PC-3 (cell line): ENCODE results near the gene ATP6V1G2. TPM values are rescaled to one million over a fixed set of nuclear protein-coding genes. Genes with fewer than 3 reads are reported as not detected.
A peak's percentile ranks its signal among the peaks of the same experiment; 100 is the strongest.

Source experiments
- ATAC-seq: fragments of 200-7000 bp; cut with Tn5 transposase; 2 replicates; pipeline ENCODE4 v1.9.1; 2020; ENCODE audit warnings: mild to moderate bottlenecking, moderate library complexity
- BruUV-seq: library from RNA; stranded (reverse); fragments of 400-500 nt; replicated peaks from 2 replicates; lab custom pipeline; 2021; lab: Mats Ljungman, UMichigan
- CTCF ChIA-PET: fragments of 300-600 bp; sonication (Branson Sonifier 250); formaldehyde crosslinking; loops from one replicate; lab custom pipeline; 2022; ENCODE audit warnings: antibody characterized with exemption; lab: Charles Lee
- POLR2A ChIA-PET: fragments of 300-600 bp; sonication (Branson Sonifier 250); formaldehyde crosslinking; loops from one replicate; lab custom pipeline; 2022; ENCODE audit warnings: antibody characterized with exemption; ENCODE audit not compliant: unreplicated experiment; lab: Charles Lee
- DNase-seq: peaks from one replicate; pipeline ENCODE4 v3.0.0-alpha.2; 2015
- H2AFZ ChIP-seq: fragments of 300-600 bp; sonication (generic); 2 replicates; pipeline ENCODE4 v1.6.0; 2016; ENCODE audit warnings: antibody characterized with exemption, low read length
- H3F3A ChIP-seq: fragments of 300-600 bp; sonication (generic); one replicate; pipeline ENCODE4 v1.6.0; 2017; ENCODE audit warnings: antibody characterized with exemption, low read length, control low read depth, mild to moderate bottlenecking; ENCODE audit not compliant: unreplicated experiment
- H3K27ac ChIP-seq: fragments of 300-600 bp; sonication (generic); 2 replicates; pipeline ENCODE4 v1.5.1; 2016; ENCODE audit warnings: mild to moderate bottlenecking, low read length
- H3K27me3 ChIP-seq: fragments of 300-600 bp; sonication (generic); 2 replicates; pipeline ENCODE4 v1.6.1; 2016; ENCODE audit warnings: low read length, mixed read lengths
- H3K36me3 ChIP-seq: fragments of 300-600 bp; sonication (generic); 2 replicates; pipeline ENCODE4 v1.6.1; 2016; ENCODE audit warnings: low read depth, mixed run types, low read length, mixed read lengths
- H3K4me1 ChIP-seq: fragments of 300-600 bp; sonication (generic); 2 replicates; pipeline ENCODE4 v1.5.1; 2016; ENCODE audit warnings: low read length; ENCODE audit not compliant: insufficient read depth
- H3K4me2 ChIP-seq: fragments of 300-600 bp; sonication (generic); 2 replicates; pipeline ENCODE4 v1.6.0; 2016; ENCODE audit warnings: low read length
- H3K4me3 ChIP-seq: fragments of 300-600 bp; sonication (generic); 2 replicates; pipeline ENCODE4 v1.5.1; 2016; ENCODE audit warnings: mild to moderate bottlenecking, low read length, mixed read lengths
- H3K79me2 ChIP-seq: fragments of 300-600 bp; sonication (generic); 2 replicates; pipeline ENCODE4 v1.6.1; 2017; ENCODE audit warnings: low read length, mixed read lengths
- H3K9ac ChIP-seq: fragments of 300-600 bp; sonication (generic); 2 replicates; pipeline ENCODE4 v1.6.0; 2016; ENCODE audit warnings: mild to moderate bottlenecking, low read length
- H3K9me2 ChIP-seq: fragments of 300-600 bp; sonication (generic); replicated peaks from 2 replicates; pipeline ENCODE4 v1.6.1; 2016; ENCODE audit warnings: mixed run types, low read length, mixed read lengths
- H3K9me3 ChIP-seq: fragments of 300-600 bp; sonication (generic); 2 replicates; pipeline ENCODE4 v1.6.1; 2016; ENCODE audit warnings: low read length, mixed read lengths
- H4K20me1 ChIP-seq: fragments of 300-600 bp; sonication (generic); 2 replicates; pipeline ENCODE4 v1.6.1; 2016; ENCODE audit warnings: low read length, mixed read lengths
- EZH2 ChIP-seq: fragments of 300-600 bp; sonication (generic); IDR thresholded peaks from one replicate; pipeline ENCODE4 v1.6.1; 2017; ENCODE audit warnings: antibody characterized with exemption, mild to moderate bottlenecking, low read length; ENCODE audit not compliant: unreplicated experiment
- EZH2phosphoT487 ChIP-seq: fragments of 300-600 bp; sonication (generic); IDR thresholded peaks from 2 replicates; pipeline ENCODE4 v1.6.1; 2018; ENCODE audit warnings: mild to moderate bottlenecking, antibody characterized with exemption, low read length, borderline replicate concordance
- intact Hi-C: fragments of 100-400 bp; cut with micrococcal nuclease; formaldehyde crosslinking; loops from 2 replicates; pipeline ENCODE4 v1.9.0; 2023
- total RNA-seq: library from RNA; depleted of rRNA; stranded (reverse); fragments of >200 nt; gene quantifications from 2 replicates; pipeline ENCODE4 v1.2.3, GENCODE V29; 2014
- TF ChIP-seq, protein P1 (sequence below): fragments of 300-600 bp; sonication (generic); conservative IDR thresholded peaks from 2 replicates; pipeline ENCODE4 v1.5.1; 2017; ENCODE audit warnings: antibody characterized with exemption, low read depth, mild to moderate bottlenecking, low read length

Gene ATP6V1G2
- total RNA-seq, 1 experiment from 2014 or later: 1.2 TPM

DNA sequence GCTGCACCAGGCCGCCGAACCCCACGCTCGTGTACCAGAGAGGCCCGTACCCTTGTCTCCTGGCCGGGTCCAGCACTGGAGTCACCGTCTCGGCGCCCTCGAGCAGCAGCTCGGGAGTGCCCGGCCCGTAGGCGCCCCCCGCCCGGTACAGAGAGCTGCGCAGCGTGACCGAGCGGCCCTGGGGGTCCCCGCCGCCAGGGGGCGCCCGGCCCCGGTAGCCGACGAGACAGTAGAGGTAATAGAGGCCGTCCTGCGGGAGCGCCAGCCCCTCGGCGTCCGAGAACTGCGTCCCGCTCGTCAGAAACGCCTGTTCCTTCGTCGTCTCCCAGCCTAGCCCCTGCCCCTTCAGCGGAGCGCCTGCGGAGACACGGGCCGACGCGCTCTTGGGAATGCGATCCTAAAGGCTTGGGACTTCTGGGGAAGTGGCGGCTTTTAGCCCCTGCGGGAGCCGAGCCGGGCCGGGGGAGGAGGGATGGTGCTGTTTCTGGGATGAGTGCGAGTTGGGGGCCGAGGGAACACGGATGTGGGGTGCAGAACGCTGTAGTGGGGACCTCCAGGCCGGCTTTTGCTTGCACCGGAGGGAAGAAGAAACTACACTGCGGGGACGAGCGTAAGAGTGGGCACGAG, 34.5 kb upstream of the ATP6V1G2 start:
- CTCF ChIA-PET: interaction anchor here (0.9 to 1.8 kb wide), 2 partner anchors 16 to 17 kb away, joined by 3 to 6 read pairs; no protein-coding TSS in a partner anchor
- Histone ChIP-seq H3K9ac (peak overlapping the region; percentile 64), H3K4me1 (peaks cover 11% of the 10 kb centered on the region; the same call in 1 of the 2 replicates), H3K79me2 (no peaks in the 10 kb centered on the region), H3K9me3 (no peaks in the 10 kb centered on the region), H3K4me2 (peak overlapping the region; percentile 99), H3K36me3 (no peaks in the 10 kb centered on the region), H3K27ac (no peak overlapping the region), H4K20me1 (no peaks in the 10 kb centered on the region), H3K9me2 (no peaks in the 10 kb centered on the region), H3K4me3 (peak overlapping the region; percentile 83), H3F3A (no peaks in the 10 kb centered on the region), H2AFZ (peak overlapping the region; percentile 99), H3K27me3 (no peaks in the 10 kb centered on the region)
- peak; percentile 75 for DNase-seq
- intact Hi-C loops: loop anchor here (1.0 kb wide), 1 partner anchor 17 kb away; no protein-coding TSS in a partner anchor
- no TSS peak for BruUV-seq
- POLR2A ChIA-PET: interaction anchor here (0.6 kb wide), 1 partner anchor 189 kb away, joined by 3 read pairs; no protein-coding TSS in a partner anchor
- ATAC-seq: peak; percentile 98
- TF ChIP-seq, protein P1, sequence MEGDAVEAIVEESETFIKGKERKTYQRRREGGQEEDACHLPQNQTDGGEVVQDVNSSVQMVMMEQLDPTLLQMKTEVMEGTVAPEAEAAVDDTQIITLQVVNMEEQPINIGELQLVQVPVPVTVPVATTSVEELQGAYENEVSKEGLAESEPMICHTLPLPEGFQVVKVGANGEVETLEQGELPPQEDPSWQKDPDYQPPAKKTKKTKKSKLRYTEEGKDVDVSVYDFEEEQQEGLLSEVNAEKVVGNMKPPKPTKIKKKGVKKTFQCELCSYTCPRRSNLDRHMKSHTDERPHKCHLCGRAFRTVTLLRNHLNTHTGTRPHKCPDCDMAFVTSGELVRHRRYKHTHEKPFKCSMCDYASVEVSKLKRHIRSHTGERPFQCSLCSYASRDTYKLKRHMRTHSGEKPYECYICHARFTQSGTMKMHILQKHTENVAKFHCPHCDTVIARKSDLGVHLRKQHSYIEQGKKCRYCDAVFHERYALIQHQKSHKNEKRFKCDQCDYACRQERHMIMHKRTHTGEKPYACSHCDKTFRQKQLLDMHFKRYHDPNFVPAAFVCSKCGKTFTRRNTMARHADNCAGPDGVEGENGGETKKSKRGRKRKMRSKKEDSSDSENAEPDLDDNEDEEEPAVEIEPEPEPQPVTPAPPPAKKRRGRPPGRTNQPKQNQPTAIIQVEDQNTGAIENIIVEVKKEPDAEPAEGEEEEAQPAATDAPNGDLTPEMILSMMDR: peak; percentile 95
- TF ChIP-seq EZH2: no peak

DNA sequence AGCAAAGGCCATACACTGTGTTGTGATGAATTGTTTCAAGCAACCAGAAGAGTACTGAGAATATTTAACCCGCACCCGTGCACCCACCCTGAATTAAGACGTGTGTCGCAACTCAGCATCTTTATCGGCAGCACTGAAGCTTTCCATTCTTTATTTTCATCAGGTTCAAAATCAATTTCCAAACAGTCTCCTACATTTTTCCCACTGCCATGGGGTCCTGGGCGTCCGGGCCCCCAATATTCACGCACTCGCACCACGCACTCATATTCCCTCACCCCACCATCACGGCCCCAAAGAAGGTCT, 34.0 kb upstream of the ATP6V1G2 start:
- peak overlapping the region; percentile 99 for H2AFZ ChIP-seq
- H3K36me3 ChIP-seq: no peaks in the 10 kb centered on the region
- DNase-seq (no peak), ATAC-seq (no peak)
- H3K27ac ChIP-seq: no peak overlapping the region
- no peak overlapping the region for H3K9ac ChIP-seq
- H3K9me3 ChIP-seq: no peaks in the 10 kb centered on the region
- ChIA-PET CTCF (interaction anchor here (0.9 to 1.8 kb wide), 2 partner anchors 17 to 18 kb away, joined by 3 to 6 read pairs; no protein-coding TSS in a partner anchor), POLR2A (no interaction called here)
- H3K9me2 ChIP-seq: no peaks in the 10 kb centered on the region
- intact Hi-C loops: no loop called here
- H4K20me1 ChIP-seq: no peaks in the 10 kb centered on the region
- no peaks in the 10 kb centered on the region for H3K79me2 ChIP-seq
- peaks cover 11% of the 10 kb centered on the region; the same call in 1 of the 2 replicates for H3K4me1 ChIP-seq
- peak overlapping the region; percentile 83 for H3K4me3 ChIP-seq
- no peaks in the 10 kb centered on the region for H3K27me3 ChIP-seq
- no peaks in the 10 kb centered on the region for H3F3A ChIP-seq
- no peak for TF ChIP-seq EZH2
- TF ChIP-seq, protein P1: no peak
- no peak for TF ChIP-seq EZH2phosphoT487
- peak overlapping the region; percentile 99 for H3K4me2 ChIP-seq
- BruUV-seq: no TSS peak
